HepG2 (cell line): Measurements from ENCODE around the gene C2orf42. TPM values are rescaled to one million over a fixed set of nuclear protein-coding genes. Genes with fewer than 3 reads are reported as not detected.

Experiments used
- ISL2 ChIP-seq: sonication (generic); formaldehyde crosslinking; IDR thresholded peaks from 2 replicates; pipeline ENCODE4 v1.5.0; 2020; ENCODE audit warnings: missing genetic modification reagents
- JARID2 ChIP-seq: sonication (generic); formaldehyde crosslinking; IDR thresholded peaks from 2 replicates; pipeline ENCODE4 v1.8.1; 2023; ENCODE audit warnings: missing genetic modification reagents, inconsistent platforms; ENCODE audit not compliant: insufficient replicate concordance
- JUND ChIP-seq: sonication (generic); formaldehyde crosslinking; IDR thresholded peaks from 2 replicates; pipeline ENCODE4 v1.8.0; 2022; ENCODE audit warnings: mild to moderate bottlenecking, missing genetic modification reagents
- KLF6 ChIP-seq: IDR thresholded peaks from 2 replicates; pipeline ENCODE4 v1.8.0; 2016; ENCODE audit warnings: missing biosample characterization, missing genetic modification reagents
- PAWR ChIP-seq: sonication (generic); formaldehyde crosslinking; IDR thresholded peaks from 2 replicates; pipeline ENCODE4 v1.4.0; 2020; ENCODE audit warnings: missing genetic modification reagents, mild to moderate bottlenecking, borderline replicate concordance
- PHF8 ChIP-seq: sonication (generic); formaldehyde crosslinking; IDR thresholded peaks from 2 replicates; pipeline ENCODE4 v1.5.0; 2020; ENCODE audit warnings: missing genetic modification reagents
- SALL2 ChIP-seq: sonication (generic); formaldehyde crosslinking; IDR thresholded peaks from 2 replicates; pipeline ENCODE4 v1.8.1; 2023; ENCODE audit warnings: mild to moderate bottlenecking, missing genetic modification reagents, inconsistent platforms
- SIX1 ChIP-seq: sonication (generic); formaldehyde crosslinking; IDR thresholded peaks from 2 replicates; pipeline ENCODE4 v1.4.0; 2020; ENCODE audit warnings: missing genetic modification reagents, borderline replicate concordance
- ZNF790 ChIP-seq: sonication (generic); formaldehyde crosslinking; IDR thresholded peaks from 2 replicates; pipeline ENCODE4 v1.8.0; 2022; ENCODE audit warnings: missing genetic modification reagents, mild to moderate bottlenecking, borderline replicate concordance
- ZSCAN25 ChIP-seq: sonication (generic); formaldehyde crosslinking; IDR thresholded peaks from 2 replicates; pipeline ENCODE4 v1.8.0; 2022; ENCODE audit warnings: mild to moderate bottlenecking, missing genetic modification reagents
- polyA plus RNA-seq, 8 experiments: library from polyadenylated mRNA; depleted of rRNA in 3 of 8; stranded (reverse) in 7 of 8; unstranded in 1 of 8; fragments of >200 nt; fragmentation: Illumina TruSeq in 4 of 8; extraction: Trizol in 4 of 8; gene quantifications; 2 replicates each; pipeline versions ENCODE4 v1.2.1 to v1.2.3, GENCODE V29; 2011 to 2016; ENCODE audit warnings: low read depth in 4 of 8, missing spikeins in 1 of 8, mixed read lengths in 1 of 8; ENCODE audit not compliant: insufficient read depth in 1 of 8
- total RNA-seq, 5 experiments: library from RNA; depleted of rRNA; stranded (reverse); fragments of >200 nt; fragmentation: Illumina TruSeq; extraction: Trizol; gene quantifications; 2 replicates each; pipeline ENCODE4 v1.2.3, GENCODE V29; 2016; ENCODE audit warnings: low read depth in 1 of 5
- TF ChIP-seq, protein P1 (sequence below), 2 experiments: fragments of 450-650 bp in 1 of 2; sonication (generic) in 1 of 2; formaldehyde crosslinking in 1 of 2; IDR thresholded peaks; 2 replicates each; pipeline versions ENCODE4 v1.6.1 to v1.8.0; 2016 to 2022; ENCODE audit warnings: antibody characterized with exemption in 1 of 2, mild to moderate bottlenecking in 1 of 2, missing genetic modification reagents in 1 of 2
- TF ChIP-seq, protein P2 (sequence below): sonication (generic); formaldehyde crosslinking; IDR thresholded peaks from 2 replicates; pipeline ENCODE4 v1.5.0; 2020; ENCODE audit warnings: mild to moderate bottlenecking, missing genetic modification reagents
- TF ChIP-seq, protein P3 (sequence below): sonication (generic); formaldehyde crosslinking; IDR thresholded peaks from 2 replicates; pipeline ENCODE4 v1.4.0; 2020; ENCODE audit warnings: missing genetic modification reagents
- TF ChIP-seq, protein P4 (sequence below): IDR thresholded peaks from 2 replicates; pipeline ENCODE4 v1.6.1; 2016; ENCODE audit warnings: missing genetic modification reagents, missing compliant biosample characterization

Gene C2orf42
- total and polyA plus RNA-seq, 2 of the 13 experiments (the other 11 are each of a cell fraction or from before 2014, with no cell fraction given) = 9.3 to 9.9 TPM

DNA sequence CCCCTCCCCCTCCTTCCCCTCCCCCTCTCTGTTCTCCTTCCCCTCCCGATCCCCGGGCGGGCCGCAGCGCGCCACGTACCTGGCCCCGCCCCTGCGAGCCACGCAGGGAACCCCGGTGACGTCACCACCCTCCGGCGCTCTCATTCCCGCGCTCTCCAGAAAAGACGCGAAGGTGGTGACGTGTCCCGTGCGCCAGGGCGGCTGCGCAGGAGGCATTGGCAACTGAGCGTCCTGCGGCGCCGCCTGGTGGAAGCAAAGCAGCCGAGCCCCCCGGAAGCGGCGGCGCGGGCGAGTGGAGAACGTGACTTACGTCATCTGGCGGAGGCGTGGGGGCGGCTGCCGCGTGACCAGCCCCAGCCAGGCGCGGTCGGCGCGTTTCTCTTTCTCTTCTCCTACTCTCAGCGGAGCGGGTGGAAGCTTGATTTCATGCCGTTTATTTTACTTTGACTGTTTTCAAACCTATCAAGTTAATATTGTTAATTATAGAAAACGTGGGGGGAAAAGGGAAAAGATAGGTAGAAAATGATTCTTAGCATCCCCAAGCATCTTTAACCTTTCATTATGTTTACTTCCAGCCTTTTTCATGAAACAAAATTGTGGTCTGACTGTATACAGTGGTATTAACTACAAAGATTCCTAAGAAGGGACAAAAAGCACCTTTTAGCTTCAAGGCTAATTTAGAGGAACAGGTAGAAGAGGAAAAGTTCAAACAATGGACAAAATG, 48.1 kb downstream of the C2orf42 start (continued):
- TF ChIP-seq KLF6 (CRISPR knock-in tag) (peak; percentile 98), PHF8 (CRISPR knock-in tag) (no peak; the same call in 1 of the 2 replicates), ZSCAN25 (no peak), SALL2 (CRISPR knock-in tag) (peak; percentile 99), JARID2 (CRISPR knock-in tag) (peak; percentile 98), JUND (peak; percentile 99), ZNF790 (peak; percentile 29; the same call in 1 of the 2 replicates), PAWR (CRISPR knock-in tag) (peak; percentile 68; the same call in 1 of the 2 replicates), ISL2 (peak; percentile 95), SIX1 (CRISPR knock-in tag) (peak; percentile 66)
- TF ChIP-seq, protein P1, sequence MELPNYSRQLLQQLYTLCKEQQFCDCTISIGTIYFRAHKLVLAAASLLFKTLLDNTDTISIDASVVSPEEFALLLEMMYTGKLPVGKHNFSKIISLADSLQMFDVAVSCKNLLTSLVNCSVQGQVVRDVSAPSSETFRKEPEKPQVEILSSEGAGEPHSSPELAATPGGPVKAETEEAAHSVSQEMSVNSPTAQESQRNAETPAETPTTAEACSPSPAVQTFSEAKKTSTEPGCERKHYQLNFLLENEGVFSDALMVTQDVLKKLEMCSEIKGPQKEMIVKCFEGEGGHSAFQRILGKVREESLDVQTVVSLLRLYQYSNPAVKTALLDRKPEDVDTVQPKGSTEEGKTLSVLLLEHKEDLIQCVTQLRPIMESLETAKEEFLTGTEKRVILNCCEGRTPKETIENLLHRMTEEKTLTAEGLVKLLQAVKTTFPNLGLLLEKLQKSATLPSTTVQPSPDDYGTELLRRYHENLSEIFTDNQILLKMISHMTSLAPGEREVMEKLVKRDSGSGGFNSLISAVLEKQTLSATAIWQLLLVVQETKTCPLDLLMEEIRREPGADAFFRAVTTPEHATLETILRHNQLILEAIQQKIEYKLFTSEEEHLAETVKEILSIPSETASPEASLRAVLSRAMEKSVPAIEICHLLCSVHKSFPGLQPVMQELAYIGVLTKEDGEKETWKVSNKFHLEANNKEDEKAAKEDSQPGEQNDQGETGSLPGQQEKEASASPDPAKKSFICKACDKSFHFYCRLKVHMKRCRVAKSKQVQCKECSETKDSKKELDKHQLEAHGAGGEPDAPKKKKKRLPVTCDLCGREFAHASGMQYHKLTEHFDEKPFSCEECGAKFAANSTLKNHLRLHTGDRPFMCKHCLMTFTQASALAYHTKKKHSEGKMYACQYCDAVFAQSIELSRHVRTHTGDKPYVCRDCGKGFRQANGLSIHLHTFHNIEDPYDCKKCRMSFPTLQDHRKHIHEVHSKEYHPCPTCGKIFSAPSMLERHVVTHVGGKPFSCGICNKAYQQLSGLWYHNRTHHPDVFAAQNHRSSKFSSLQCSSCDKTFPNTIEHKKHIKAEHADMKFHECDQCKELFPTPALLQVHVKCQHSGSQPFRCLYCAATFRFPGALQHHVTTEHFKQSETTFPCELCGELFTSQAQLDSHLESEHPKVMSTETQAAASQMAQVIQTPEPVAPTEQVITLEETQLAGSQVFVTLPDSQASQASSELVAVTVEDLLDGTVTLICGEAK (IDR thresholded peaks at IDR 0.05) = no peak
- TF ChIP-seq, protein P1 (CRISPR knock-in tag; IDR thresholded peaks at IDR 0.05) = no peak; the same call in 1 of the 2 replicates
- TF ChIP-seq, protein P2, sequence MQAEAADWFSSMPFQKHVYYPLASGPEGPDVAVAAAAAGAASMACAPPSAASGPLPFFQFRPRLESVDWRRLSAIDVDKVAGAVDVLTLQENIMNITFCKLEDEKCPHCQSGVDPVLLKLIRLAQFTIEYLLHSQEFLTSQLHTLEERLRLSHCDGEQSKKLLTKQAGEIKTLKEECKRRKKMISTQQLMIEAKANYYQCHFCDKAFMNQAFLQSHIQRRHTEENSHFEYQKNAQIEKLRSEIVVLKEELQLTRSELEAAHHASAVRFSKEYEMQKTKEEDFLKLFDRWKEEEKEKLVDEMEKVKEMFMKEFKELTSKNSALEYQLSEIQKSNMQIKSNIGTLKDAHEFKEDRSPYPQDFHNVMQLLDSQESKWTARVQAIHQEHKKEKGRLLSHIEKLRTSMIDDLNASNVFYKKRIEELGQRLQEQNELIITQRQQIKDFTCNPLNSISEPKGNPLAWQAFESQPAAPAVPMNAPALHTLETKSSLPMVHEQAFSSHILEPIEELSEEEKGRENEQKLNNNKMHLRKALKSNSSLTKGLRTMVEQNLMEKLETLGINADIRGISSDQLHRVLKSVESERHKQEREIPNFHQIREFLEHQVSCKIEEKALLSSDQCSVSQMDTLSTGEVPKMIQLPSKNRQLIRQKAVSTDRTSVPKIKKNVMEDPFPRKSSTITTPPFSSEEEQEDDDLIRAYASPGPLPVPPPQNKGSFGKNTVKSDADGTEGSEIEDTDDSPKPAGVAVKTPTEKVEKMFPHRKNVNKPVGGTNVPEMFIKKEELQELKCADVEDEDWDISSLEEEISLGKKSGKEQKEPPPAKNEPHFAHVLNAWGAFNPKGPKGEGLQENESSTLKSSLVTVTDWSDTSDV (CRISPR knock-in tag) = no peak; the same call in 1 of the 2 replicates
- TF ChIP-seq, protein P3, sequence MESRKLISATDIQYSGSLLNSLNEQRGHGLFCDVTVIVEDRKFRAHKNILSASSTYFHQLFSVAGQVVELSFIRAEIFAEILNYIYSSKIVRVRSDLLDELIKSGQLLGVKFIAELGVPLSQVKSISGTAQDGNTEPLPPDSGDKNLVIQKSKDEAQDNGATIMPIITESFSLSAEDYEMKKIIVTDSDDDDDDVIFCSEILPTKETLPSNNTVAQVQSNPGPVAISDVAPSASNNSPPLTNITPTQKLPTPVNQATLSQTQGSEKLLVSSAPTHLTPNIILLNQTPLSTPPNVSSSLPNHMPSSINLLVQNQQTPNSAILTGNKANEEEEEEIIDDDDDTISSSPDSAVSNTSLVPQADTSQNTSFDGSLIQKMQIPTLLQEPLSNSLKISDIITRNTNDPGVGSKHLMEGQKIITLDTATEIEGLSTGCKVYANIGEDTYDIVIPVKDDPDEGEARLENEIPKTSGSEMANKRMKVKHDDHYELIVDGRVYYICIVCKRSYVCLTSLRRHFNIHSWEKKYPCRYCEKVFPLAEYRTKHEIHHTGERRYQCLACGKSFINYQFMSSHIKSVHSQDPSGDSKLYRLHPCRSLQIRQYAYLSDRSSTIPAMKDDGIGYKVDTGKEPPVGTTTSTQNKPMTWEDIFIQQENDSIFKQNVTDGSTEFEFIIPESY (CRISPR knock-in tag) = peak; percentile 94
- TF ChIP-seq, protein P4, sequence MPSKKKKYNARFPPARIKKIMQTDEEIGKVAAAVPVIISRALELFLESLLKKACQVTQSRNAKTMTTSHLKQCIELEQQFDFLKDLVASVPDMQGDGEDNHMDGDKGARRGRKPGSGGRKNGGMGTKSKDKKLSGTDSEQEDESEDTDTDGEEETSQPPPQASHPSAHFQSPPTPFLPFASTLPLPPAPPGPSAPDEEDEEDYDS (CRISPR knock-in tag) = peak; percentile 87
